Adrenal gland (tissue), 5 donors: ENCODE measurements around the gene IQGAP1.

Experiments used
- POLR2A ChIP-seq, 2 donors: fragments of 450-650 bp; IDR thresholded peaks; one replicate each; pipeline ENCODE4 v1.6.1; 2017; ENCODE audit warnings: antibody characterized with exemption in 2 of 2, mild to moderate bottlenecking in 2 of 2, moderate library complexity in 1 of 2
- TF ChIP-seq, protein P1 (sequence below), 6 experiments: fragments of 450-650 bp in 4 of 6; fragments of 200-600 bp in 2 of 6; sonication (generic) in 1 of 6; IDR thresholded peaks; 1 replicate in 5 of 6; 2 replicates in 1 of 6; pipeline versions ENCODE4 v1.5.1 to v1.8.0; 2016 to 2021; ENCODE audit warnings: antibody characterized with exemption in 6 of 6, mild to moderate bottlenecking in 2 of 6, moderate library complexity in 1 of 6
- donor health status: DM: no; HTN: no; CAD: no.

DNA sequence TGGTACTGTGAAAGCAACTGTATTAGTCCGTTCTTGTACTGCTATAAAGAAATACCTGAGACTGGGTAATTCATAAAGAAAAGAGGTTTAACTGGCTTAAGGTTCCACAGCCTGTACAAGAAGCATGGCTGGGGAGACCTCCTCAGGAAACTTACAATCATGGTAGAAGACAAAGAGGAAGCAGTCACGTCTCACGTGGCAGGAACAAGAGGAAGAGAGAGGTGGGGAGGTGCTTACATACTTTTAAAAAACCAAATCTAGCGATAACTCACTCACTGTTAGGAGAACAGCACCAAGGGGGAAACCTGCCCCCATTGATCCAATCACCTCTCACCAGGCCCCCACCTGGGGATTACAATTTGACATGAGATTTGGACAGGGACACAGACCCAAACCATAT is 48.9 kb downstream of the IQGAP1 start:
- TF ChIP-seq, protein P1, sequence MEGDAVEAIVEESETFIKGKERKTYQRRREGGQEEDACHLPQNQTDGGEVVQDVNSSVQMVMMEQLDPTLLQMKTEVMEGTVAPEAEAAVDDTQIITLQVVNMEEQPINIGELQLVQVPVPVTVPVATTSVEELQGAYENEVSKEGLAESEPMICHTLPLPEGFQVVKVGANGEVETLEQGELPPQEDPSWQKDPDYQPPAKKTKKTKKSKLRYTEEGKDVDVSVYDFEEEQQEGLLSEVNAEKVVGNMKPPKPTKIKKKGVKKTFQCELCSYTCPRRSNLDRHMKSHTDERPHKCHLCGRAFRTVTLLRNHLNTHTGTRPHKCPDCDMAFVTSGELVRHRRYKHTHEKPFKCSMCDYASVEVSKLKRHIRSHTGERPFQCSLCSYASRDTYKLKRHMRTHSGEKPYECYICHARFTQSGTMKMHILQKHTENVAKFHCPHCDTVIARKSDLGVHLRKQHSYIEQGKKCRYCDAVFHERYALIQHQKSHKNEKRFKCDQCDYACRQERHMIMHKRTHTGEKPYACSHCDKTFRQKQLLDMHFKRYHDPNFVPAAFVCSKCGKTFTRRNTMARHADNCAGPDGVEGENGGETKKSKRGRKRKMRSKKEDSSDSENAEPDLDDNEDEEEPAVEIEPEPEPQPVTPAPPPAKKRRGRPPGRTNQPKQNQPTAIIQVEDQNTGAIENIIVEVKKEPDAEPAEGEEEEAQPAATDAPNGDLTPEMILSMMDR (IDR thresholded peaks at IDR 0.05) = no peak
- TF ChIP-seq POLR2A (IDR thresholded peaks at IDR 0.05) = no peak
